Activated T-cell treated with anti-CD3 and anti-CD28 coated beads, Interleukin-2, amount 50 U/mL, for 24 hours (primary cell): Measurements from ENCODE around the gene NRF1.
A peak's percentile ranks its signal among the peaks of the same experiment; 100 is the strongest.
"Not testable (repeated sequence)": the region's sequence is repeated elsewhere in the genome, so short reads cannot be mapped to it uniquely, and the experiment has no call there.

Source experiments
- DNase-seq: peaks from one replicate; pipeline ENCODE4 v3.0.0-alpha.2; 2020
- H3K27ac Mint-ChIP-seq: 2 replicates; pipeline ENCODE4 v1.8.0; 2020; ENCODE audit warnings: mild to moderate bottlenecking, mixed read lengths
- H3K27me3 Mint-ChIP-seq: 2 replicates; pipeline ENCODE4 v1.8.0; 2020; ENCODE audit warnings: mixed read lengths
- H3K36me3 Mint-ChIP-seq: 2 replicates; pipeline ENCODE4 v1.8.0; 2020; ENCODE audit warnings: low read depth, mixed read lengths
- H3K4me1 Mint-ChIP-seq: 2 replicates; pipeline ENCODE4 v1.8.0; 2020; ENCODE audit warnings: low read depth, mixed read lengths
- H3K4me3 Mint-ChIP-seq: 2 replicates; pipeline ENCODE4 v1.8.0; 2020; ENCODE audit warnings: mild to moderate bottlenecking, moderate library complexity, mixed read lengths
- H3K9me3 Mint-ChIP-seq: 2 replicates; pipeline ENCODE4 v1.8.0; 2020; ENCODE audit warnings: mixed read lengths

The NRF1 gene

GRCh38 chr7:129611246-129612111, at the start of gene NRF1:
Gene NRF1 (plus strand): TSS chr7:129611720. CDS start chr7:129657352, 45,632 bp downstream.
- no peaks in the 10 kb centered on the region for H3K9me3 Mint-ChIP-seq
- H3K36me3 Mint-ChIP-seq: peaks cover 60% of the 10 kb centered on the region
- H3K4me1 Mint-ChIP-seq: peaks cover 67% of the 10 kb centered on the region
- H3K27ac Mint-ChIP-seq: peak within 1 kb of the TSS; percentile 99
- peak; percentile 94 for DNase-seq
- no peaks in the 10 kb centered on the region for H3K27me3 Mint-ChIP-seq
- peak within 1 kb of the TSS; percentile 97 for H3K4me3 Mint-ChIP-seq

DNA sequence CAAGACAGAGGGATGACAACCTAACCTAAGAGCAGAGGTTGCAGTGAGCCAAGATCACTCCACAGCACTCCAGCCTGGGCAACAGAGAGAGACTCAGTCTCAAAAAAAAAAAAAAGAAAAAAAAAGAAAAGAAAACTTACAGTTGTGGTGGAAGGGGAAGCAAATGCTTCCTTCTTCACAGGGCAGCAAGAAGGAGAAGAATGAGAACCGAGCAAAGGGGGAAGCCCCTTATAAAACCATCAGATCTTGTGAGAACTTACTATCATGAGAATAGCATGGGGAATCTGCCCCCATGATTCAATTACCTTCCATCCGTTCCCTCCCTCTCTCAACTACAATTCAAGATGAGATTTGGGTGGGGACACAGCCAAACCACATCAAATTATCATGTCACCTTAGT, 45.2 kb upstream of the NRF1 start:
- H3K27me3 Mint-ChIP-seq: peaks cover 37% of the 10 kb centered on the region
- DNase-seq, H3K4me1 Mint-ChIP-seq, H3K36me3 Mint-ChIP-seq, H3K27ac Mint-ChIP-seq, H3K4me3 Mint-ChIP-seq: not testable (repeated sequence)
- H3K9me3 Mint-ChIP-seq: peaks cover 10% of the 10 kb centered on the region

DNA sequence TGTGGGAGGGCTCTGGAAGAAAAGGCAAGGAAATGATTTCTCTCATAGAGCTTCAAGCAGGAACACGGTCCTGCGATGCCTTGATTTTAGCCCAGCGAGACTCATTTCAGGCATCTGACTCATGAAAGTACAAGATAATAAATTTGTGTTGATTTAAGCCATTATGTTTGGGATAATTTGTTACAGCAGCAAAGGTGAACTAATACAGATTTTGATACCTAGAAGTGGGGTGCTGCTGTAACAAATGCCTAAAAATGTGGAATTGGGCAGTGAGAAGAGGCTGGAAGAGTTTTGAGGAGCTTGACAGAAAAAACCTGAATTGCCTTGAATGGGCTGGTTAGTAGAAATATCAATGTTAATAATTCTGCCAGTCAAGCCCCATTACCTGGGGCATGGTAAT, 44.1 kb upstream of the NRF1 start:
- Mint-ChIP-seq H3K36me3 (no peaks in the 10 kb centered on the region), H3K27me3 (peaks cover 37% of the 10 kb centered on the region), H3K4me1 (peaks cover 4% of the 10 kb centered on the region), H3K4me3 (no peak overlapping the region), H3K27ac (no peak overlapping the region), H3K9me3 (peaks cover 10% of the 10 kb centered on the region)
- no peak for DNase-seq

DNA sequence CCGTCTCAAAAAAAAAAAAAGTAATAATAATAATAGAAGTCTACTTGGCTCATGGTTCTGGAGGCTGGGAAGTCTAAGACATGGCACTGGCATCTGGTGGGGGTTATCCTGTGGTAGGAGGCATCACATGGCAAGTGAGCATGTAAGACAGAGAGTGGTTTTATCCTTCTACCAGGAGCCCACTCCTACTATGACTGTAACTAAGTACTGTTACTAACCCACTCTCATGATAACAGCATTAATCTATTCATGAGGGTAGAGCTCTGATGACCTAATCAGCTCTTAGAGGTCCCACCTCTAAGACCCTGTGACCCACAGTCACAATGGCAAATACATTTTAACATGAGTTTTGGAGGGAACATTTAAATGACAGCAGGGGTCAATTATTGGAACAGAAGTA, 43.3 kb upstream of the NRF1 start:
- peaks cover 37% of the 10 kb centered on the region for H3K27me3 Mint-ChIP-seq
- H3K36me3 Mint-ChIP-seq: no peaks in the 10 kb centered on the region
- no peak for DNase-seq
- no peak overlapping the region for H3K27ac Mint-ChIP-seq
- H3K9me3 Mint-ChIP-seq: peaks cover 10% of the 10 kb centered on the region
- peaks cover 4% of the 10 kb centered on the region for H3K4me1 Mint-ChIP-seq
- no peak overlapping the region for H3K4me3 Mint-ChIP-seq

GRCh38 chr7:129569326-129569725, 42.2 kb upstream of the NRF1 start:
- Mint-ChIP-seq H3K27me3 (peaks cover 31% of the 10 kb centered on the region), H3K4me1 (peaks cover 4% of the 10 kb centered on the region), H3K4me3 (no peak overlapping the region), H3K9me3 (peaks cover 10% of the 10 kb centered on the region), H3K36me3 (no peaks in the 10 kb centered on the region), H3K27ac (no peak overlapping the region)
- DNase-seq: no peak

GRCh38 chr7:129569811-129570215, 41.7 kb upstream of the NRF1 start:
- DNase-seq: no peak
- Mint-ChIP-seq H3K4me3 (no peak overlapping the region), H3K4me1 (peaks cover 4% of the 10 kb centered on the region), H3K9me3 (peaks cover 10% of the 10 kb centered on the region), H3K27me3 (peaks cover 28% of the 10 kb centered on the region), H3K27ac (no peak overlapping the region), H3K36me3 (no peaks in the 10 kb centered on the region)

DNA sequence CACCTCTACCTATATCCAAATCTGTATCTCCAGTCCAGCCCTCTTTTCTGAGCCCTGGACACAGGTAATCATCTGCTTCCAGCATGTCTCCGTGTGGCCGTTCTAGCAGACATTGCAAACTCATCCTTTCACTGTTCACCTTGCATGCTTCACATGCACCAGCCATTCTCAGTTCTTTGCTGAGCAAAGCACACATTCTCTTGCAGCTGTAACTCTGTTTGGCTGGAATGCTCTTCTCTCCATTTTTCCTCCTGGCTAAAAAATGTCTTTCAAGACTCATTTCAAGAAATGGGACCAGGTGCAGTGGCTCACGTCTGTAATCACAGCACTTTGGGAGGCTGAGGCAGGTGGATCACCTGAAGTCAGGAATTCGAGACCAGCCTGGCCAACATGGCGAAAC, 40.3 kb upstream of the NRF1 start:
- H3K4me1 Mint-ChIP-seq: peaks cover 4% of the 10 kb centered on the region
- H3K27me3 Mint-ChIP-seq: peaks cover 22% of the 10 kb centered on the region
- no peaks in the 10 kb centered on the region for H3K36me3 Mint-ChIP-seq
- H3K27ac Mint-ChIP-seq: no peak overlapping the region
- no peak overlapping the region for H3K4me3 Mint-ChIP-seq
- H3K9me3 Mint-ChIP-seq: peaks cover 10% of the 10 kb centered on the region
- DNase-seq: no peak

- Mint-ChIP-seq H3K27ac (no peak overlapping the region), H3K4me3 (no peak overlapping the region), H3K4me1 (no peaks in the 10 kb centered on the region), H3K36me3 (peaks cover 2% of the 10 kb centered on the region), H3K27me3 (peaks cover 16% of the 10 kb centered on the region), H3K9me3 (peaks cover 8% of the 10 kb centered on the region)
- DNase-seq: no peak
These were observed 39.3 kb upstream of the NRF1 start for GRCh38 chr7:129572205-129572604.

GRCh38 chr7:129574487-129574886, 37.0 kb upstream of the NRF1 start:
- no peak for DNase-seq
- Mint-ChIP-seq H3K27ac (no peak overlapping the region), H3K27me3 (peaks cover 4% of the 10 kb centered on the region), H3K4me3 (no peak overlapping the region), H3K9me3 (peaks cover 10% of the 10 kb centered on the region), H3K36me3 (peaks cover 6% of the 10 kb centered on the region), H3K4me1 (no peaks in the 10 kb centered on the region)

- Mint-ChIP-seq H3K4me3 (no peak overlapping the region), H3K36me3 (peaks cover 6% of the 10 kb centered on the region), H3K27ac (no peak overlapping the region), H3K4me1 (no peaks in the 10 kb centered on the region), H3K27me3 (no peaks in the 10 kb centered on the region), H3K9me3 (peaks cover 10% of the 10 kb centered on the region)
- DNase-seq: no peak
These were observed 35.8 kb upstream of the NRF1 start for GRCh38 chr7:129575699-129576098.

- Mint-ChIP-seq H3K27me3 (no peaks in the 10 kb centered on the region), H3K27ac (no peak overlapping the region), H3K36me3 (peaks cover 6% of the 10 kb centered on the region), H3K4me1 (no peaks in the 10 kb centered on the region), H3K4me3 (no peak overlapping the region), H3K9me3 (peaks cover 10% of the 10 kb centered on the region)
- no peak for DNase-seq
These were observed 35.4 kb upstream of the NRF1 start for GRCh38 chr7:129576138-129576537.

DNA sequence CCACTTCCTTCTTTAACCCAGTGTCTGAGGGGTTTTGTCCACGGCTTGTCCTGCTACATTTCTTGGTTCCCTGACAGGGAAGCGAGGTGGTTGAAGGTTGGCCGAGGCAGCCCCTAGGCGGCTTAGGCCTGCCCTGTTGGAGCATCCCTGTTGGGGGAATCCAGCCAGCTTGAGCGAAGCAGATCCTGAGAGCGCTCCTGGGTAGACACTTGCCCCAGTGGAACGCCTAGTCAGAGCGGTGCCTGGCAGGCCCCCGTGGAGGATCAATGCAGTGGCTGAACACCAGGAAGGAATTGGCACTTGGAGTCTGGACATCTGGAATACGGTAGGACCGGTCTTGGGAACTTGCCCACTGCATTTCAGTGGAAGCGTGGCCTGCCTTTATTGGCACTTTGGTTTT, 32.7 kb upstream of the NRF1 start:
- H3K36me3 Mint-ChIP-seq: peaks cover 6% of the 10 kb centered on the region
- DNase-seq: no peak
- H3K27me3 Mint-ChIP-seq: peaks cover 2% of the 10 kb centered on the region
- H3K4me1 Mint-ChIP-seq: no peaks in the 10 kb centered on the region
- no peak overlapping the region for H3K4me3 Mint-ChIP-seq
- no peak overlapping the region for H3K27ac Mint-ChIP-seq
- H3K9me3 Mint-ChIP-seq: peaks cover 10% of the 10 kb centered on the region

GRCh38 chr7:129586179-129586578, 25.3 kb upstream of the NRF1 start:
- not testable (repeated sequence) for H3K9me3 Mint-ChIP-seq, H3K27ac Mint-ChIP-seq, H3K36me3 Mint-ChIP-seq, H3K4me3 Mint-ChIP-seq, DNase-seq, H3K4me1 Mint-ChIP-seq
- H3K27me3 Mint-ChIP-seq: peaks cover 21% of the 10 kb centered on the region

DNA sequence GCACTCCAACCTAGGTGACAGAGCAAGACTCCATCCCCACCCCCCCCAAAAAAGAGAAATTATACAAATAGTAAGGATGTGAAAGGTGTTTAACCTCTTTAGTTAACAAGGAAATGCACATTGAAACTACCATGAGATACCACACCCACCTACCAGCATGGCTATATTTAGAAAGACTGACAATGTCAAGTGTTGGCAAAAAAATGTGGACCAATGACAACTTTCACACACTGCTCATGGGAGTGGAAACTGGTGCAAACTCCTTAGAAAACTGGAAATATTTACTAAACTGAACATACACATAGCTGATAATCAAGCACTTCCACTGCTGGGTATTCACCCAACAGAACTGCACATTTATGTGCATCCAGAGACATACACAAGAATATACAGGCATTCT, 23.3 kb upstream of the NRF1 start:
- Mint-ChIP-seq H3K27ac (no peak overlapping the region), H3K9me3 (peaks cover 7% of the 10 kb centered on the region), H3K4me1 (no peaks in the 10 kb centered on the region), H3K36me3 (no peaks in the 10 kb centered on the region), H3K4me3 (no peak overlapping the region), H3K27me3 (peaks cover 27% of the 10 kb centered on the region)
- no peak for DNase-seq

GRCh38 chr7:129591868-129592267, 19.7 kb upstream of the NRF1 start:
- no peaks in the 10 kb centered on the region for H3K9me3 Mint-ChIP-seq
- no peaks in the 10 kb centered on the region for H3K36me3 Mint-ChIP-seq
- H3K27me3 Mint-ChIP-seq: peaks cover 18% of the 10 kb centered on the region
- peaks cover 4% of the 10 kb centered on the region for H3K4me1 Mint-ChIP-seq
- H3K27ac Mint-ChIP-seq: no peak overlapping the region
- no peak overlapping the region for H3K4me3 Mint-ChIP-seq
- no peak for DNase-seq
